Measurements from ENCODE around the gene NEK3. TPM values are rescaled to one million over a fixed set of nuclear protein-coding genes. Genes with fewer than 3 reads are reported as not detected.
"Not testable (repeated sequence)": the region's sequence is repeated elsewhere in the genome, so short reads cannot be mapped to it uniquely, and the experiment has no call there.

The NEK3 gene
- total RNA-seq, 1 experiment from 2014 or later, result 11.4 TPM

DNA sequence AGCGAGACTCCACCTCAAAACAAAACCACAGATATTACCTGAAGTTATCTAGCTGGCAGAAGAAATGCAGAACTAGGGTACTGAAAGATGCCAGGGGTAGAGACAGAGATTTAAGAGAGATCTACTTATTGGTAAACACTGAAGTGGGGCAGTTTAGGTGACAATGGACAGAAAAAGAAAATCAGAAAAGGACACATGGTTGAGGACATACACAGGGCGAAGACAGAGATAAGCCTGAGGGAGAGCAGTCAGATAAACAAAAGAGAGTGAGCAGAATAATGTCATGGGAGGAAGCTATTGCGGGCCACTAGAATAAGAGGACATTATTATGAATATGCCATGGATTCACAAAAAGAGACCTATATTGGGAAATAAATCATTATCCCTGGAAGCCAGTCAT lies 33.9 kb downstream of the NEK3 start:
- no peak for DNase-seq (ENCODE audit: low spot score)

DNA sequence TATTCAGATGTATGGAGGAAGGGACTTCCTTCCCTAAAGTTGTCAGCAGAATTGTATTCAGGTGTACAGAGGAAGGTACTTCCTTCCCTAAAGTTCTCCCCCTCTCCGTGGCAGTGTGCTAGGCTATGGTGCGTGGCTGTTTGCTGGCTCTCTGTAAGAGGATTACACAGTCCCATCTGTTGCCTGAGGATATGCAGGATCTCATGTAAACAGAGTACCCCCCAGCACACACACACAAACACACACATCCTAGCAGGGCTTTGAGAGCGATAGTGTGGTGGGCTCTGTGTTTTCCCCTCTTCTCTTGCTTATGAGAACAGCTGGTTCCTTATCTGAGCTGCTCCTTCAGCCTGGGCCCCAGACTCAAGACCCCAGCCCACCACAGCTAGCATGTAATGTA lies 40.8 kb downstream of the NEK3 start:
- no peak for DNase-seq (ENCODE audit: low spot score)

DNA sequence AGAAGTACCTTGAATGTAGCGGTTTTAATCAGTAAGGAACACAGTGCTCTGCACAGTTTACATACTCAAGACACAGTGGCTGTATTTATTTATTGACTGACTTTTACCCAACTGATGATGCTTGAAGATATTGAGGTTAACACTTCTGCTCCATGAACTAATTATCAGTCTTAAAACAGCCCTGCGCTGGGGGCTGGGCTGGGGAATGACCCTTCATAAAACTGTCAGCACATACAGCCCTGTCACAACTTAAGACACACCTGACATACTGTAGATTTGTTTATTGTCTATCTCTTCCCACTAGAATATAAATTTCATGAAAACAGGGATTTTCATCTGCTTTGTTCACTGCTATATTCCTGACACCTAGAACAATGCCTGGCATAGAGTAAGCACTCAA lies 41.3 kb downstream of the NEK3 start:
- no peak for DNase-seq (ENCODE audit: low spot score)

DNA sequence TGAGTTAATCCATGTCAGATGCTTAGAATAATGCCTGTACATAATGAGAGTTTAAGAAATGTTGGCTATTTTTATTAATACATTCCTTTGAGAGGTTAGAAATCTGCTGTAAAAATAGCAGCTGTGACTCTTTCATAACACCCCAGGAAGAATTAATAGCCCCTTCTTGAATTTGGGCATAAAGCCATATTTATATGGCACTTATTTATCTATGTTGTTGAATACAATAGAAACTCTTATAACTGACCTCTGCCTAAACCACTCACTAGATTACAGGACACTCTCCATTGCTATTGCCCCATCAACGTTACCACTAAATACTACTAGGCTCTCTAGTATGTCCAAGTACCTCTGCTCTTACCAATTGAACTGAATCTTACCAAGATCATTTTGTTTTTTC lies 46.8 kb downstream of the NEK3 start:
- no peak for DNase-seq (ENCODE audit: low spot score)

DNA sequence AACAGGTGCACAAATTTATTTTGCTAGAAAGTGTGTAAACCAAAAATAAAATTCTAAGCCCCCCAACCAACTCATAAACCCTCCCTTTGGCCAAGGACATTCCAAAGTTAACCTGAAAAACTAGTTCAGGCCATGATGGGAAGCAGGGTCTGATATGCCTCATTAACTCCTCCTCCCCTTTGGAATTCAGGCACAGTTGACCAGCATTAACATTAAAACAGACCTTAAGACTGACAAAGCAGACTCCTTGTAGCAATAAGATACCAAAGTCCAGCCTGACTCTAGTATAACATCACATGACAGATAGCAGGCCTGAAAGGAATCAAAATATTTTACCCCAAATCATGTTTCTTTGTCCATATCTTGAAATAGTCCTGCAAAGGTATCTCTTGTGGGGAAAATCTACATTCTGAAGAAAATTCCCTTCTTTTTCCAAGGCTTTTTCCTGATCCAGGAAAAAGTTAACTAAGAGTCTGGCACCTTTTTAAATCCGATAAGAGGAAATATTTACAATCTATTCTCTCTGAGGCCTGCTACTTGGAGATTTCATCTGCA lies 50.2 kb downstream of the NEK3 start:
- DNase-seq (ENCODE audit: low spot score), result no peak

DNA sequence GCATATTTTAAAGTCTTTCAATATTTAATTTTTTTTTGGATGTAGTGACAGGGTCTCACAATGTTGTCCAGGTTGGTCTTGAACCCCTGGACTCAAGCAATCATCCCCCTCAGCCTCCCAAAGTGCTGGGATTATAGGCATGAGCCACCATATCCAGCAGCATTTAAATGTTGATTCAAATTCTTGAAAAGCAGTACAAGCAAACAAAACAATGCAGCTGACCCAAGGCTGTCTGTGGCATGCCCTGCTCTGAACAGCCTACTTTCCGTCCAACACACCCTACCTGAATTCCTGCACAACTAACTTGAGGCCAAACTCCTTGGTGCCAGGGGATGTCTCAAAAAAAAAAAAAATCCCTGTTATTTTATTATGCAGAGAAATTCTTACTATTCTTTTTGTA lies 53.6 kb downstream of the NEK3 start:
- no peak for DNase-seq (ENCODE audit: low spot score)

DNA sequence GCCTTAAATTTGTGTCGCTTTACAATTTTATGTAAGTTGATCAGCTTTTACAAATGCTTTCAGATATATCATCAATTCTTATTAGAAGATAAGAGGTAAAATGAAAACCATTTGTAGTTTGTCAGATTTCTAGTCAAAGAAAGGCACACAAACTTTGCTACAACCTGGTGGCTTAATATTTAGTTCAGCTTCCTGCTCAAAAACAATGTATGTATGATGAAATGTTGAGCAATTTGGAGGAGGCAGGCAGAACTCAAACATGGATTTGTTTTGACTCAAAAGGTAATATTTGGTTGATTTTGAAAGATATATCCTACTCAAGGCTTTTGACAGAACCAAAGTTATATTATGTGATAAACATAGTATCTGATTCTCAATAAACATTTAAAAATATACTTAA lies 54.8 kb downstream of the NEK3 start:
- DNase-seq (ENCODE audit: low spot score), result no peak

DNA sequence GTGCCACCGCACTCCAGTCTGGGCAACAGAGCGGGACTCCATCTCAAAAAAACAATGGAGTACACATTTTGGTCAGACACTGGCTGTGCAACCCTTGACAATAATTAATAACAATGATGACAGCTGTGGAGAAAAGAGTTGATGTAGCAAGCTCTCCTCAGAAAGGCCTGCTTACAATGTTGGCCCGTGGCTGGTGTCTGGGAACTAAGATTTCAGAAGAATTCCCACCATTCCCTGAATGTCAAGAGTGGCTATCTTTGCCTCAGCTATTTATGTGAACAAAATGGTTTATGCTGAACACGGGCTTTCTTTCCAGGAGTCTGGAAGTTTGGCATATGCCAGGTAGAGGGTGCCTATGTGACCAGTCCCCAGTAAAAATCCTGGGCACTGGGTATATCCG lies 56.0 kb downstream of the NEK3 start:
- DNase-seq (ENCODE audit: low spot score), result no peak

DNA sequence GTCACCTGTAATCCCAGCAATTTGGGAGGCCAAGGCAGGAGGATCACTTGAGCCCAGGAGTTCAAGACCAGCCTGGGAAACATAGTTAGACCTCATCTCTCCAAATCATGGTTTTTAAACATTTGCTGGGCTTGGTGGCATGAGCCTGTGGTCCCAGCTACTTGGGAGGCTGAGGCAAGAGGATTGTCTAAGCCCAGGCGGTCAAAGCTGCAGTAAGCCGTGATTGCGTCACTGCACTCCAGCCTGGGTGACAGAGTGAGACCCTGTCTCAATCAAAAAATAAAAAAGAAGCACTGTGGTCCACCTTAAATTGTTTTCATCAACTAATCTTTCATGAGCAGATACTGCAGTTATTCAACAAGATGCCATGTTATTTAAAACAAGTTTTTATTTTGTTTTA lies 57.0 kb downstream of the NEK3 start:
- DNase-seq (ENCODE audit: low spot score), result not testable (repeated sequence)

DNA sequence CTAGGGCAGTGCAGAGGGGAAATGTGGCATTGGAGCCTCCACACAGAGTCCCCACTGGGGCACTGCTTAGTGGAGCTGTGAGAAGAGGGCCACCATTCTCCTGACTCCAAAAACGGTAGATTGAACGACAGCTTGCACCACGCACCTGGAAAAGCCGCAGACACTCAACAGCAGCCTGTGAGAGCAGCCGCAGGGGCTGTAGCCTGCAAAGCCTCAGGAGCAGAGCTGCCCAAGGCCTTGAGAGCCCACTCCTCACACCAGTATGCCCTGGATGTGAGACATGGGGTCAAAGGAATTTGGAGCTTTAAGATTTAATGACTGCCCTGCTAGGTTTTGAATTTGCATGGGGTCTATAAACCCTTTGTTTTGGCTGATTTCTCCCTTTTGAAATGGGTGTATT lies 62.2 kb downstream of the NEK3 start:
- DNase-seq (ENCODE audit: low spot score), result no peak

DNA sequence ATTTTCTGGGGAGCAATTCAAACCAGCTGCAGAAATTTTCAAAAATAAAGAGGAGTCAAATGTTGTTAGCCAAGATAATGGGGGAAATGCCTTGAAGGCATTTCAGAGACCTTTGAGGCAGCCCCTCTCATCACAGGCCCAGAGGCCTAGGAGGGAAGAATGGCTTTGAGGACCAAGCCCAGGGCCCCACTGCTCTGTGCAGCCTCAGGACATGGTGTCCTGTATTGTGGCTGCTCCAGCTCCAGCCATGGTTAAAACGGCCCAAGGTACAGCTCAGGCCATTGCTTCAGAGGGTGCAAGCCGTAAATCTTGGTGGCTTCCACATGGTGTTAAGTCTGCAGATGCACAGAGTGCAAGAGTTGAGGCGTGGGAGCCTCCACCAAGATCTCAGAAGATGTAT lies 62.6 kb downstream of the NEK3 start:
- no peak for DNase-seq (ENCODE audit: low spot score)

DNA sequence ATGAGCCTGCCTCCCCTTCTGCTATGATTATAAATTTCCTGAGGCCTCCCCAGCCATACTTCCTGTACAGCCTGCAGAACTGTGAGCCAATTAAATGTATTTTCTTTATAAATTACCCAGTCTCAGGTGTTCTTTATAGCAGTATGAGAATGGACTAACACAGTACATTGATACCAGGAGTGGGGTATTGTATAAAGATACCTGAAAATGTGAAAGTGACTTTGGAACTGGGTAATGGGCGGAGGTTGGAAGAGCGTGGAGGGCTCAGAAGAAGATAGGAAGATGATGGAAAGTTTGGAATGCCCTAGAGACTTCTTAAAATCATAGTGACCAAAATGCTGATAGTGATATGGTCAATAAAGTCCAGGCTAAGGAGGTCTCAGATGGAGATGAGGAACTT lies 63.3 kb downstream of the NEK3 start:
- no peak for DNase-seq (ENCODE audit: low spot score)

DNA sequence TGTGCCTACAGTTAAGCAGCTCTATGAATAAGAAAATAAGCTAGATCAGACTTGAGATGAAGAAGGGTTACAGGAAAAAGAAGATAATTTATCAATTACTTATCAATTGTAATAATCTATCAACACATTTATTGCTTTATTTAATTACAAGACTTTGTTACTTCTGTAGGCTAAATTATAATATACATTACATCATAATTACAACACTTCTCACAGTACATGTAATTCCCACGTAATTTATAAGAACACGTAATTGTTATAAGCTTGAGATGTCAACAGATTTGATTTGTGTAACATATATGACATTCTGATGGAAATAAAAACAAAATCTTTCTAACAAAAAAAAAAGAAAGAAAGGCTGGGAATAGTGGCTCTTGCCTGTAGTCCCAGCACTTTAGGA lies 67.3 kb downstream of the NEK3 start:
- DNase-seq (ENCODE audit: low spot score), result no peak

DNA sequence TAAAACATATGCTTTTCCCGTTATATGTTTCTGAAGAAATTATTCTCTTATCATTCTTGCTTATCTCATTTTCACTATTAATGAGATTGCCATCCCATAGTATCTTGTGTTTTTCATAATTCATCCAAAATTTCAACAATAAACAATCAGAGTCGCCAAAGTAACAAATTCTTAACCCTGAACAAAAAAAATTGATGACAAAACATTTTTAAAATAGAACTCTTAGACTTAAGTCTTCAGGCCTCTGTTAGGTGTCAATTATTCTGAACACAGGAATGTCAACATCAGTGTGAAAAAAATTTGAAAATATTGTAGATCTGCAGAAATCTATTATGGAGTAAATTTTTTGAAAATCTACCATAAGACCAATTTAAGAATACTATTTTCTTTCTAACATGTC lies 67.9 kb downstream of the NEK3 start:
- DNase-seq (ENCODE audit: low spot score), result no peak

DNA sequence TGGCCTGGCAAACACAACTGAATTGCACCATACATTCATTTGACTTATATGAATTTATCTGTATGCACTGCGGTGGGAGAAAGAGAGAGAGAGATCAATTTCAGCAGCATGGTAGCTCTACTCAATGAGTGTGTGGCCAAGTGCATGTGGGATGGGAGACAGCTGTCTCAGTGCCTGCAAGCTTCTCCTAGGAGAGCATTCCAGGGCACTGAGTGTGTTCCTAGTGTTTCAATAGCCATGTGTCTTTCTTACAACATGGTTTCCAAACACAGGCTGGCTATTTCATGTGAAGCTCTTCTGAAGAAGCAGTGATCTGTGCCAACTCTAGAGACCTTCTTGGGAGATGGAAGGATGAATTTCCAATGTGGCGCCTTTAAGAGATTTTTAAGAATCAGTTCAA lies 74.0 kb downstream of the NEK3 start:
- peak; percentile 4 for DNase-seq (ENCODE audit: low spot score)

DNA sequence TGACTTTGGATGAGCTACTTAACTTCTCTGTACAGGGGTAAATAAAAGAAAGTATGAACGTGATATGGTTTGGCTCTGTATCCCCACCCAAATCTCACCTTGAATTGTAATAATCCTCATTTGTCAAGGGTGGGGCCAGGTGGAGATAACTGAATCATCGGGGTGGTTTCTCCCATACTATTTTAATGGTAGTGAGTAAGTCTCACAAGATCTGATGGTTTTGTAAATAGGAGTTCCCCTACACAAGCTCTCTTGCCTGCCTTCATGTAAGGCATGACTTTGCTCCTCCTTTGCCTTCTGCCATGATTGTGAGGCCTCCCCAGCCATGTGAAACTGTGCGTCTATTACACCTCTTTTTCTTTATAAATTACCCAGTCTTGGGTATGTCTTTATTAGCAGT lies 74.4 kb downstream of the NEK3 start:
- not testable (repeated sequence) for DNase-seq (ENCODE audit: low spot score)

Other genes starting within 250 kb of the NEK3 start
- gene ATP7B, start 148.1 kb downstream of the NEK3 start, total RNA-seq (2014; rRNA removed; shearing (Covaris generic)), result 2.0 and 2.3 TPM in 2 replicates
- gene ALG11, start 147.2 kb downstream of the NEK3 start, total RNA-seq (2014; rRNA removed; shearing (Covaris generic)), result 16.8 and 17.0 TPM in 2 replicates
- gene UTP14C, start 134.9 kb downstream of the NEK3 start, total RNA-seq (2014; rRNA removed; shearing (Covaris generic)), result 11.8 and 14.0 TPM in 2 replicates
- gene NEK5, start 30.5 kb downstream of the NEK3 start, total RNA-seq (2014; rRNA removed; shearing (Covaris generic)), result 0.10 TPM in 1 of 2 replicates, not detected in the other
- 9.5 and 10.8 TPM in 2 replicates for gene THSD1, start 246.6 kb upstream of the NEK3 start, total RNA-seq (2014; rRNA removed; shearing (Covaris generic))

All from A172 (cell line).